Measurements from ENCODE around the gene ART3. TPM values are rescaled to one million over a fixed set of nuclear protein-coding genes. Genes with fewer than 3 reads are reported as not detected.

The ART3 gene
- total and polyA plus RNA-seq, 9 of the 15 experiments (the other 6 are each of a cell fraction or from before 2014, with no cell fraction given) = 0.69 to 1.4 (median 1.1) TPM; not detected in 1

DNA sequence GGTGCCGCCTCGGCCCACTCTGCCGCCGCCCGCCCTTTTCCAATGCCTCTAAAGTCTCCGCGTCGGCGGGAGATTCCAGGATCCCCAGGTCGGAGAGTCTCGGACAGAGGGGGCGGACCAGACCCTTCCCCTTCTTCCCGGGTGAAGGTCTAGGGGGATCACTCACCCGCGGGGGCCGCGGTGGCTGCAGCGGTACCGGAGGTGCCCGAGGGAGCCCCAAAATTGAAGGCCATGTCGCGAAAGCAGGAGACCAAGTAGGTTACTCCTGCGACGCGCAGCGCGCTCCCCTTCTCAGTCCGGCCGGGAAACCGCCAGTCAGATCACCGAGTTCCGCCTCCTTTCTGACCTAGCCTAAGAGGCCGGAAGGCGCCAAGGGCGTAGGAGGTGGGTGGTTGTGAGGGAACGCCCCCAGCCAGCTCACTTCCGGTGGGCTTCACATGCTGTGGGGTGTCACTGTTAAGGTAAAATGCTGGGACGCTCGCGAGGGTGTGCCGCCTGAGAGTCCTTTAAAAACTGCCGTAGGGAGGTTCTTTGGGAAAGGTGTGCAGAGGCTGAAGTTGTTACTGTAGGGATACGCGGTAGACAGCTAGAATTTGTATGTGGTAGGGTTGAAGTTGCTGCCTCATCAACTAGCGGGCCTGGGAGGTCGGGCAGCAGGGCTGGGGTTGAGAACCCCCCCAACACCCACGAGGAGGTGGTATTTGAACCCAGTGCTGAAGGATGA, 73.8 kb downstream of the ART3 start, which contains the start of gene NUP54 (continued):
- TF ChIP-seq, protein P1, sequence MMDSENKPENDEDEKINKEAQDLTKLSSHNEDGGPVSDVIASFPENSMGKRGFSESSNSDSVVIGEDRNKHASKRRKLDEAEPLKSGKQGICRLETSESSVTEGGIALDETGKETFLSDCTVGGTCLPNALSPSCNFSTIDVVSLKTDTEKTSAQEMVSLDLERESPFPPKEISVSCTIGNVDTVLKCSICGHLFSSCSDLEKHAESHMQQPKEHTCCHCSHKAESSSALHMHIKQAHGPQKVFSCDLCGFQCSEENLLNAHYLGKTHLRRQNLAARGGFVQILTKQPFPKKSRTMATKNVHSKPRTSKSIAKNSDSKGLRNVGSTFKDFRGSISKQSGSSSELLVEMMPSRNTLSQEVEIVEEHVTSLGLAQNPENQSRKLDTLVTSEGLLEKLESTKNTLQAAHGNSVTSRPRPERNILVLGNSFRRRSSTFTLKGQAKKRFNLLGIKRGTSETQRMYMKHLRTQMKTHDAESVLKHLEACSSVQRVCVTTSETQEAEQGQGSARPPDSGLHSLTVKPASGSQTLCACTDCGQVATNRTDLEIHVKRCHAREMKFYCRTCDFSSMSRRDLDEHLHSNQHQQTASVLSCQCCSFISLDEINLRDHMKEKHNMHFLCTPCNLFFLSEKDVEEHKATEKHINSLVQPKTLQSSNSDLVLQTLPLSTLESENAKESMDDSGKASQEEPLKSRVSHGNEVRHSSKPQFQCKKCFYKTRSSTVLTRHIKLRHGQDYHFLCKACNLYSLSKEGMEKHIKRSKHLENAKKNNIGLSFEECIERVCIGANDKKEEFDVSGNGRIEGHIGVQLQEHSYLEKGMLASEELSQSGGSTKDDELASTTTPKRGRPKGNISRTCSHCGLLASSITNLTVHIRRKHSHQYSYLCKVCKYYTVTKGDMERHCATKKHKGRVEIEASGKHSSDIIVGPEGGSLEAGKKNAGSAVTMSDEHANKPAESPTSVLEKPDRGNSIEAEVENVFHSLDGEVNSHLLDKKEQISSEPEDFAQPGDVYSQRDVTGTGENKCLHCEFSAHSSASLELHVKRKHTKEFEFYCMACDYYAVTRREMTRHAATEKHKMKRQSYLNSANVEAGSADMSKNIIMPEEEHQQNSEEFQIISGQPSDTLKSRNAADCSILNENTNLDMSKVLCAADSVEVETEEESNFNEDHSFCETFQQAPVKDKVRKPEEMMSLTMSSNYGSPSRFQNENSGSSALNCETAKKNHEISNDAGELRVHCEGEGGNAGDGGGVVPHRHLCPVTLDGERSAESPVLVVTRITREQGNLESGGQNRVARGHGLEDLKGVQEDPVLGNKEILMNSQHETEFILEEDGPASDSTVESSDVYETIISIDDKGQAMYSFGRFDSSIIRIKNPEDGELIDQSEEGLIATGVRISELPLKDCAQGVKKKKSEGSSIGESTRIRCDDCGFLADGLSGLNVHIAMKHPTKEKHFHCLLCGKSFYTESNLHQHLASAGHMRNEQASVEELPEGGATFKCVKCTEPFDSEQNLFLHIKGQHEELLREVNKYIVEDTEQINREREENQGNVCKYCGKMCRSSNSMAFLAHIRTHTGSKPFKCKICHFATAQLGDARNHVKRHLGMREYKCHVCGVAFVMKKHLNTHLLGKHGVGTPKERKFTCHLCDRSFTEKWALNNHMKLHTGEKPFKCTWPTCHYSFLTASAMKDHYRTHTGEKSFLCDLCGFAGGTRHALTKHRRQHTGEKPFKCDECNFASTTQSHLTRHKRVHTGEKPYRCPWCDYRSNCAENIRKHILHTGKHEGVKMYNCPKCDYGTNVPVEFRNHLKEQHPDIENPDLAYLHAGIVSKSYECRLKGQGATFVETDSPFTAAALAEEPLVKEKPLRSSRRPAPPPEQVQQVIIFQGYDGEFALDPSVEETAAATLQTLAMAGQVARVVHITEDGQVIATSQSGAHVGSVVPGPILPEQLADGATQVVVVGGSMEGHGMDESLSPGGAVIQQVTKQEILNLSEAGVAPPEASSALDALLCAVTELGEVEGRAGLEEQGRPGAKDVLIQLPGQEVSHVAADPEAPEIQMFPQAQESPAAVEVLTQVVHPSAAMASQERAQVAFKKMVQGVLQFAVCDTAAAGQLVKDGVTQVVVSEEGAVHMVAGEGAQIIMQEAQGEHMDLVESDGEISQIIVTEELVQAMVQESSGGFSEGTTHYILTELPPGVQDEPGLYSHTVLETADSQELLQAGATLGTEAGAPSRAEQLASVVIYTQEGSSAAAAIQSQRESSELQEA (IDR thresholded peaks at IDR 0.05; ENCODE audit: low read depth) = no peak
- TF ChIP-seq NELFE (IDR thresholded peaks at IDR 0.05; ENCODE audit: insufficient read depth, insufficient read length) (no peak), YY1 (IDR thresholded peaks at IDR 0.05; ENCODE audit: borderline replicate concordance in 1 of 3, control insufficient read depth in 1 of 3, extremely low read depth in 1 of 3, insufficient read depth in 3 of 3, insufficient read length in 1 of 3, insufficient replicate concordance in 2 of 3, low read depth in 1 of 3, low read length in 2 of 3) (peak; percentile 9 to 72 (median 64)), MEF2D (tag; conservative IDR thresholded peaks at IDR 0.05; ENCODE audit: low read depth) (peak; percentile 44; the same call in 1 of the 2 replicates), SLC30A9 (CRISPR knock-in tag; IDR thresholded peaks at IDR 0.05) (no peak), ZNF785 (CRISPR knock-in tag; IDR thresholded peaks at IDR 0.05) (no peak)
- TF ChIP-seq, protein P2, sequence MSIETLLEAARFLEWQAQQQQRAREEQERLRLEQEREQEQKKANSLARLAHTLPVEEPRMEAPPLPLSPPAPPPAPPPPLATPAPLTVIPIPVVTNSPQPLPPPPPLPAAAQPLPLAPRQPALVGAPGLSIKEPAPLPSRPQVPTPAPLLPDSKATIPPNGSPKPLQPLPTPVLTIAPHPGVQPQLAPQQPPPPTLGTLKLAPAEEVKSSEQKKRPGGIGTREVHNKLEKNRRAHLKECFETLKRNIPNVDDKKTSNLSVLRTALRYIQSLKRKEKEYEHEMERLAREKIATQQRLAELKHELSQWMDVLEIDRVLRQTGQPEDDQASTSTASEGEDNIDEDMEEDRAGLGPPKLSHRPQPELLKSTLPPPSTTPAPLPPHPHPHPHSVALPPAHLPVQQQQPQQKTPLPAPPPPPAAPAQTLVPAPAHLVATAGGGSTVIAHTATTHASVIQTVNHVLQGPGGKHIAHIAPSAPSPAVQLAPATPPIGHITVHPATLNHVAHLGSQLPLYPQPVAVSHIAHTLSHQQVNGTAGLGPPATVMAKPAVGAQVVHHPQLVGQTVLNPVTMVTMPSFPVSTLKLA (conservative IDR thresholded peaks at IDR 0.05) = peak; percentile 83 to 94
- TF ChIP-seq, protein P3, sequence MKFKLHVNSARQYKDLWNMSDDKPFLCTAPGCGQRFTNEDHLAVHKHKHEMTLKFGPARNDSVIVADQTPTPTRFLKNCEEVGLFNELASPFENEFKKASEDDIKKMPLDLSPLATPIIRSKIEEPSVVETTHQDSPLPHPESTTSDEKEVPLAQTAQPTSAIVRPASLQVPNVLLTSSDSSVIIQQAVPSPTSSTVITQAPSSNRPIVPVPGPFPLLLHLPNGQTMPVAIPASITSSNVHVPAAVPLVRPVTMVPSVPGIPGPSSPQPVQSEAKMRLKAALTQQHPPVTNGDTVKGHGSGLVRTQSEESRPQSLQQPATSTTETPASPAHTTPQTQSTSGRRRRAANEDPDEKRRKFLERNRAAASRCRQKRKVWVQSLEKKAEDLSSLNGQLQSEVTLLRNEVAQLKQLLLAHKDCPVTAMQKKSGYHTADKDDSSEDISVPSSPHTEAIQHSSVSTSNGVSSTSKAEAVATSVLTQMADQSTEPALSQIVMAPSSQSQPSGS (CRISPR knock-in tag; IDR thresholded peaks at IDR 0.05) = no peak
- TF ChIP-seq, protein P4, sequence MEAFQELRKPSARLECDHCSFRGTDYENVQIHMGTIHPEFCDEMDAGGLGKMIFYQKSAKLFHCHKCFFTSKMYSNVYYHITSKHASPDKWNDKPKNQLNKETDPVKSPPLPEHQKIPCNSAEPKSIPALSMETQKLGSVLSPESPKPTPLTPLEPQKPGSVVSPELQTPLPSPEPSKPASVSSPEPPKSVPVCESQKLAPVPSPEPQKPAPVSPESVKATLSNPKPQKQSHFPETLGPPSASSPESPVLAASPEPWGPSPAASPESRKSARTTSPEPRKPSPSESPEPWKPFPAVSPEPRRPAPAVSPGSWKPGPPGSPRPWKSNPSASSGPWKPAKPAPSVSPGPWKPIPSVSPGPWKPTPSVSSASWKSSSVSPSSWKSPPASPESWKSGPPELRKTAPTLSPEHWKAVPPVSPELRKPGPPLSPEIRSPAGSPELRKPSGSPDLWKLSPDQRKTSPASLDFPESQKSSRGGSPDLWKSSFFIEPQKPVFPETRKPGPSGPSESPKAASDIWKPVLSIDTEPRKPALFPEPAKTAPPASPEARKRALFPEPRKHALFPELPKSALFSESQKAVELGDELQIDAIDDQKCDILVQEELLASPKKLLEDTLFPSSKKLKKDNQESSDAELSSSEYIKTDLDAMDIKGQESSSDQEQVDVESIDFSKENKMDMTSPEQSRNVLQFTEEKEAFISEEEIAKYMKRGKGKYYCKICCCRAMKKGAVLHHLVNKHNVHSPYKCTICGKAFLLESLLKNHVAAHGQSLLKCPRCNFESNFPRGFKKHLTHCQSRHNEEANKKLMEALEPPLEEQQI (IDR thresholded peaks at IDR 0.05) = 0 out of 2 replicates have a peak, but pooled peaks have one; percentile 47
